BLaER1 treated with 17β-estradiol and CSF1 and Interleukin-3, amounts not matched to agents 10 nM and 100 nM (cell line): ENCODE measurements around the gene FDCSP.

ENCODE experiments used
- H3K27ac ChIP-seq, 11 experiments: shearing (Covaris generic); formaldehyde crosslinking; 2 replicates each; pipeline ENCODE4 v1.8.1; 2022
- H3K27me3 ChIP-seq, 11 experiments: shearing (Covaris generic); formaldehyde crosslinking; 2 replicates each; pipeline ENCODE4 v1.8.1; 2022
- H3K36me3 ChIP-seq, 11 experiments: shearing (Covaris generic); formaldehyde crosslinking; 2 replicates each; pipeline ENCODE4 v1.8.1; 2022
- H3K4me1 ChIP-seq, 10 experiments: shearing (Covaris generic); formaldehyde crosslinking; 2 replicates each; pipeline ENCODE4 v1.8.1; 2022
- H3K4me2 ChIP-seq, 11 experiments: shearing (Covaris generic); formaldehyde crosslinking; 2 replicates each; pipeline ENCODE4 v1.8.1; 2022
- H3K4me3 ChIP-seq, 10 experiments: shearing (Covaris generic); formaldehyde crosslinking; 2 replicates each; pipeline ENCODE4 v1.8.1; 2022
- H3K9ac ChIP-seq, 11 experiments: shearing (Covaris generic); formaldehyde crosslinking; 2 replicates each; pipeline ENCODE4 v1.8.1; 2022
- H3K9me3 ChIP-seq, 11 experiments: shearing (Covaris generic); formaldehyde crosslinking; replicated peaks in 1 of 11; 2 replicates each; pipeline ENCODE4 v1.8.1; 2022
- H4K20me1 ChIP-seq, 11 experiments: shearing (Covaris generic); formaldehyde crosslinking; 2 replicates each; pipeline ENCODE4 v1.8.1; 2022
- Cebpa-rat ChIP-seq, 11 experiments: shearing (Covaris generic); IDR thresholded peaks; 2 replicates each; pipeline ENCODE4 v1.8.1; 2022

The FDCSP gene

DNA sequence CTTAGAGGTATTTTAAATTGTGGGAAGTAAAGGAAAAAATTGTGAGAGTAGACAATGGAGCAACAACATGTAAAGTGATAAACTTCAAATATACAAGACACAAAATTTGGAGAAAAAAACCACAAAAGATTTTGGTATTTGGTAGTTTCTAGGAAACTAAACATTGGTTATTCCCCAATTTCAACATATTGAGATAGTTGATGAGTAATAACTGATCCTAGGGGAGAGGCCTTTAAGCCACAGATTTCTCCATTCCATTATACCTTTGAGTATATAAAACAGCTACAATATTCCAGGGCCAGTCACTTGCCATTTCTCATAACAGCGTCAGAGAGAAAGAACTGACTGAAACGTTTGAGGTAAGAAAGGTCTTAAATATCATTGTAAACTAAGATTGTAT, at the start of gene FDCSP:
Gene FDCSP (plus strand): TSS at position 301 of the 400 bp plus-strand sequence. CDS start 5,071 bp downstream, outside the sequence.
- Histone ChIP-seq H3K4me1 (no peaks in the 10 kb centered on the region), H4K20me1 (no peaks in the 10 kb centered on the region), H3K9me3 (no peaks in the 10 kb centered on the region), H3K4me2 (no peak within 1 kb of the TSS), H3K4me3 (no peak within 1 kb of the TSS), H3K27ac (no peak within 1 kb of the TSS), H3K9ac (no peak within 1 kb of the TSS), H3K27me3 (no peaks in the 10 kb centered on the region), H3K36me3 (no peaks in the 10 kb centered on the region)
- no peak for TF ChIP-seq Cebpa-rat (IDR thresholded peaks at IDR 0.05)

DNA sequence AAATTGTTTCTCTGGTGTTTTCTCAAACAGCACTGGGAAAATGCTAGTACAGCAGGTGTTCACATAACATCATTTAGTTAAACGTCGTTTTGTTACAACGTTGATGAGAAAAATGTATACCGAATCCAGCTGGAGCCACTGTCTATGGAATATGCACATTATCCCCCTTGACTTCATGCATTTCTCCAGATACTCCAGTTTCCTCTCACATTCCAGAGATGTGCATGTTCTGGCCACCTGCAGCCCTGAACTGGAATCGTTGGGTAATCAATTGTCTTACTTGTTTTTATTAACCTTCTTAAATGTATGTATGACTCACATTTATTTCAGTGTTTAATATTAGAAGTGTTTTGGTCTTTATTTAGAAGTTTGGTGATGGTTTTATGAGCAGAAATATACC, 48.8 kb upstream of the FDCSP start:
- TF ChIP-seq Cebpa-rat (IDR thresholded peaks at IDR 0.05), result no peak
- Histone ChIP-seq H3K36me3 (no peaks in the 10 kb centered on the region), H3K27ac (no peak overlapping the region), H3K9ac (no peak overlapping the region), H3K4me3 (no peak overlapping the region), H3K9me3 (no peaks in the 10 kb centered on the region), H3K4me2 (no peak overlapping the region), H3K27me3 (no peaks in the 10 kb centered on the region), H3K4me1 (no peaks in the 10 kb centered on the region), H4K20me1 (no peaks in the 10 kb centered on the region)

DNA sequence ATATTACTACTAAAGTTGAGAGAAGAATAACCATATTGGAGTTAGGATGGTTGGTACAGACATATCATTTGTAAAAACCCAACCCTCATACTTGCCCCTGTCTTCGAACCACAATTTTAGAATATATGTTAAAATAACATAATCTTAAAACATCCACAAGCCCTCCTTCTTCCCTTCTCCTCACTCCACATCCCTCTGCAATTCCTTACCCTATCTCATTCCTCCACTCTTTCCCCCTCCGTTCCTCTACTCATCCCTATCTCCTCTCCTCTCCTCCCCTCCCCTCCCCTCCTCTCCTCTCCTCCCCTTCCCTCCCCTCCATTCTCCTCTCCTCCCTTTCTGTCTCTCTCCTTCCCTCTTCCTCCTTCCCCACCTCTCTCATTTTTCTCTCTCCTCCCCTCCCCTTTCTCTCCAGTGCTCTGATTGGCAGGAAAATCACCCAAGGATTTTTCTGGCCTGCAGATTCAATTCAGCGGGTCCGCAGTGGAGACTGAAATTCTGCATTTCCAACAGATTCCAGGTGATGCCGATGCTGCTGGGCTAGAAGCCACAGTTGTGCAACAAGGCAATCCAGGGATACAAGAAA, 47.8 kb upstream of the FDCSP start:
- Histone ChIP-seq H3K4me1 (no peaks in the 10 kb centered on the region), H3K27me3 (no peaks in the 10 kb centered on the region), H3K36me3 (no peaks in the 10 kb centered on the region), H3K9me3 (no peaks in the 10 kb centered on the region), H3K4me2 (no peak overlapping the region), H3K4me3 (no peak overlapping the region), H3K27ac (no peak overlapping the region), H4K20me1 (no peaks in the 10 kb centered on the region), H3K9ac (no peak overlapping the region)
- TF ChIP-seq Cebpa-rat (IDR thresholded peaks at IDR 0.05), result no peak

DNA sequence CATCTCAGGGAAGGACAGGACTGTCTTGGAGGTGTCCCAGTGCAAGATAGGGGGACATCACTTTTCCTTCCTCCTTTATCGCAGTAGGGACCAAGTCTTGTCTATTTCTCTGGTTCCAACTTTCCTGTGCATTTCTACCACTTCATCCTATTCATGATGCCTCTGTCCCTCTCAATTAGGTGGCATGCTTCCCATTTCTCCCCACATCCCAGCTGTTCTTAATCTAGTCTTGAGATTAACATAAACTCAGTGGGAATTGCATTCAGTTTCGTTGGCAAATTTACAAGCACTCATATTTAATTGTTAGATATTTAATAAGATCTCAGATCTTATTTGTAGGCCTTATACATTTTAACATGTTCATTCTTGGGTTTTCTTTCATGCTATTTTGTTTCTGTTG, 46.1 kb upstream of the FDCSP start:
- Histone ChIP-seq H3K36me3 (no peaks in the 10 kb centered on the region), H3K4me1 (no peaks in the 10 kb centered on the region), H3K9ac (no peak overlapping the region), H3K4me3 (no peak overlapping the region), H3K27me3 (no peaks in the 10 kb centered on the region), H3K27ac (no peak overlapping the region), H3K9me3 (no peaks in the 10 kb centered on the region), H3K4me2 (no peak overlapping the region), H4K20me1 (no peaks in the 10 kb centered on the region)
- no peak for TF ChIP-seq Cebpa-rat (IDR thresholded peaks at IDR 0.05)

DNA sequence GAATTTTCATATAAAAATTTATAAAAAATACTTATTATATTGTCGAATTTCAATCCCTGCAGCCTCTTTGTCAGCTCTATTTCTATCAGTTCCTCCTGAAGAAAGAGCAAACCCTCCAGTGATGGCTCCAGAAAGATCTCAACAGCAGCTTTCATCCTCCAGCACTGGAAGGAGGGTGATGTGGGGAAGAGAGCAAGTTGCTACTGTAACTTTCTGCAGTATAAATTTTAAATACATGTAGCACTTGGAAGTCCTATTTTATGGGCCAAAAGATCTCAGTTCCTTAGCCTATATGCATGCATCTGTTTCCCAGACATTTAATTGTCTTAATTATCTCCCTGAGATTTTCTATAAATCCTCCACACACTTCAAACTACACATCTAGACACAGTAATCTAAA, 44.1 kb upstream of the FDCSP start:
- Histone ChIP-seq H3K4me3 (no peak overlapping the region), H3K4me1 (no peaks in the 10 kb centered on the region), H3K36me3 (no peaks in the 10 kb centered on the region), H3K27ac (no peak overlapping the region), H3K9me3 (no peaks in the 10 kb centered on the region), H3K4me2 (no peak overlapping the region), H4K20me1 (no peaks in the 10 kb centered on the region), H3K27me3 (no peaks in the 10 kb centered on the region), H3K9ac (no peak overlapping the region)
- no peak for TF ChIP-seq Cebpa-rat (IDR thresholded peaks at IDR 0.05)

DNA sequence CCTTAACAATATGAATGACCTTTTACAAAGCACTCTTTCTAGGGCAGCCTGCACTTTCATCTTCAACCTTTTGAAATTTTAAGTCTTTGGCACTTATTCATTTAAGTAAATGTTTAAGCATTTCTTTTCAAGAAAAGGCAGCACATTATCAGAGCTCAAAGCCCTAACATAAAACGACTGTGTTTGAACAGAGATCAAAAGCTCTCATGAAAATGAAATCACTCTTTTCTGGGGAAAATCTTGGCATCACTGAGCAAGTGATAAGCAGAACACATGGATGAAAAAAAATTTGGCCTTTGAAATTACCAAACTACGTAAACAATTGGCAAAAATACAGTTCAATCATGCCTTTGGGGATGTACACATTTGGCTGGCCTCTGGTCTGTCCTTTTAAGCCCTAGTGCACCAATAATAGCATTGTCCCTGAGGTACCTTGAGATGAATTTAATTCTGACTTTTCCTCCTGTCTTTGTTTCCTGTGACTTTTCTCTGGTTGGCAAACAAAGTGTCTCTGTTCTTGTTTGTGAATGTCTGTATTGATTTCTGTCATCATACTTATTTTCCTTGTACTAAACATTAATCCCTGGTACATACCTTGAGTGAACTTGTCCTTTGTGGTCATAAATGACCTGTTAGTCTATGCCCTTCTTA, 43.3 kb upstream of the FDCSP start:
- no peak overlapping the region for H3K4me3 ChIP-seq
- H3K27me3 ChIP-seq, result no peaks in the 10 kb centered on the region
- no peak overlapping the region for H3K9ac ChIP-seq
- H3K27ac ChIP-seq, result no peak overlapping the region
- H4K20me1 ChIP-seq, result no peaks in the 10 kb centered on the region
- TF ChIP-seq Cebpa-rat (IDR thresholded peaks at IDR 0.05), result no peak
- no peaks in the 10 kb centered on the region for H3K36me3 ChIP-seq
- no peaks in the 10 kb centered on the region for H3K4me1 ChIP-seq
- no peak overlapping the region for H3K4me2 ChIP-seq
- H3K9me3 ChIP-seq, result no peaks in the 10 kb centered on the region

DNA sequence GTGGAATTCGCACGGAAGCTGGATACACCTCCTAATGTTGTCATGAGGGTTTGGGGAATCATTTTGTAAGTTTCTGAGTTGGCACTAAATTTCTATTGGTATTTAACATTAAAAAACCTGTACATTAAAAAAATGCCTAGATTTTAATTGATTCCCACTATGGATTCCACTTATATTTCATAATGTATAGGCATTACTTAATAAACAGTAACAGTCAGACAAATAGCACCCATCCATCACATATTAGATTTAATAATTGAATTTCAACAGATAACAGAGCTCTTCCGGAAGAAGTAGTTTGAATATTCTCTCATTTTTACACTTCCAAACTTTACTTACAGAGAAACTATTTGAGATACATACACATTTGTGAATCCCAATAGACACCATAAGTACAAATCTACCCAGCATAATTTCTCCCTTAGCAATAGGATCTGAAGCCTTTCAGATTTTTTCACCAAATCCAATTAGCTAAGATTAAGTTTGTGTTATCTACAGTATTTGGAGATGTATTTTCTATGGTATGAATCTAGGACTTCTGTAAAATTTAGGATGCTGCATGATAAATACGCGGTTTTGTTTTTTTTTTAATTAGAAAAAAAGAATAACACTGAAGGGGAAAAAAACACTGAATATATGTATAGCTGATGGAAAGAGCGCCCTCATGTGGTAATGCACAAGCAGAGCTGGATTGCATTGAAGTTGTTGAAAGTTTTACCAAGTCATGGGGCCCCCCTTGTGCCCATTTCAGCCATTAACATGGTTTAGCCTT, 42.6 kb upstream of the FDCSP start:
- H3K9me3 ChIP-seq, result no peaks in the 10 kb centered on the region
- H3K4me2 ChIP-seq, result no peak overlapping the region
- H3K27me3 ChIP-seq, result no peaks in the 10 kb centered on the region
- H3K9ac ChIP-seq, result no peak overlapping the region
- TF ChIP-seq Cebpa-rat (IDR thresholded peaks at IDR 0.05), result no peak
- H3K36me3 ChIP-seq, result no peaks in the 10 kb centered on the region
- H3K27ac ChIP-seq, result no peak overlapping the region
- no peaks in the 10 kb centered on the region for H4K20me1 ChIP-seq
- H3K4me1 ChIP-seq, result no peaks in the 10 kb centered on the region
- no peak overlapping the region for H3K4me3 ChIP-seq

DNA sequence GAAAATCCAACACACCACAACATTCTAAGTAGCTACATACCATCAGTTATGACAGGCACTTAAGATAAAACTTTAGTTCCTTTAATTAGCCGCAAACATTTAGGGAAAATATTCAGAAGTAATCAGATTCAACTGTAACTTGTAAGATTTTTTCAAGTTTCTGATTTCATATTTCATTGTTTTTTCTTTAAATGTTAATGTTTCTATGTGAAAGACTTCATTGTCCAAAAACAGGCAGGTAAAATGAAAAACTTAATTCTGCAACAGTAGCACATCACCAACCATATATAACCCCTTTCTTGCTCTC, 42.0 kb upstream of the FDCSP start:
- H3K27ac ChIP-seq, result no peak overlapping the region
- no peaks in the 10 kb centered on the region for H4K20me1 ChIP-seq
- no peak overlapping the region for H3K4me2 ChIP-seq
- H3K9me3 ChIP-seq, result no peaks in the 10 kb centered on the region
- no peaks in the 10 kb centered on the region for H3K4me1 ChIP-seq
- no peaks in the 10 kb centered on the region for H3K27me3 ChIP-seq
- H3K9ac ChIP-seq, result no peak overlapping the region
- no peaks in the 10 kb centered on the region for H3K36me3 ChIP-seq
- TF ChIP-seq Cebpa-rat (IDR thresholded peaks at IDR 0.05), result no peak
- no peak overlapping the region for H3K4me3 ChIP-seq

DNA sequence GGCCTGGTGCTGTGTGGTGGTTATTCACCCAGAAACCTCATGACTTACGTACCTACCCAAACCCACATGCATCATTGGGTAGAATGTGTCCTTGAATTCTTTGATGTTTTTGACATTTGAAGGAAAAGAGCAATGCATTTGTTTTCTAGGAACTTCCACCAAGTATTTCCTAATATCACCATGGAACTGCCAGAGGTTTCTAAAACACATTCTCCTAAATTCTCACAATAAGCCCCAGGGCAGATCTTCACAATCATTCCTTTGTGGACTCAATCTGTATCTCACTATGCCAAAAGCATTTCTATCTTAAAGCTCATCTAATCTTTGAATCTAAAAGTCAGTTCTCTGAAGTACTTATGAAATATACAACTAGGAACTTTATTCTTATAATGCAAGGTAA, 38.7 kb upstream of the FDCSP start:
- Histone ChIP-seq H4K20me1 (no peaks in the 10 kb centered on the region), H3K4me1 (no peaks in the 10 kb centered on the region), H3K4me3 (no peak overlapping the region), H3K9ac (no peak overlapping the region), H3K27me3 (no peaks in the 10 kb centered on the region), H3K4me2 (no peak overlapping the region), H3K27ac (no peak overlapping the region), H3K9me3 (no peaks in the 10 kb centered on the region), H3K36me3 (no peaks in the 10 kb centered on the region)
- no peak for TF ChIP-seq Cebpa-rat (IDR thresholded peaks at IDR 0.05)

DNA sequence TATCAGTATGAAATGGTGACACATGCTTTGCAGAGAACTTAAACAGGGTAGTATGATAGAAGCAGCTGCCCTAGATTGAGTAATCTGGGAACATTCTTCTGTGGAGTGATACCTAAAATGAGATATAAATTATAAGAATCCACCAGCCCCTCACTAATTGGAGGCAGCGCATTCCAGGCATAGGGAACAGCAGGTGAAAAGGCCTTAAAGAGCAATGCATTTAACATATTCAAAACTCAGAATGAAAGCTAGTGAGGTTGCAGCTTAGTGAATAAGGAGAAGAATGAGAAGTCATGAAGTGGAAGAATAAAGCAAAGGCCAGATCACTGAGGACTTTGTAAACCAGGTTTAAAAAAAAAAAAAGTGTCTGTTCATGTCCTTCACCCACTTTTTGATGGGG, 35.3 kb upstream of the FDCSP start:
- no peaks in the 10 kb centered on the region for H4K20me1 ChIP-seq
- H3K4me1 ChIP-seq, result no peaks in the 10 kb centered on the region
- no peaks in the 10 kb centered on the region for H3K27me3 ChIP-seq
- H3K27ac ChIP-seq, result no peak overlapping the region
- TF ChIP-seq Cebpa-rat (IDR thresholded peaks at IDR 0.05), result no peak
- no peaks in the 10 kb centered on the region for H3K9me3 ChIP-seq
- H3K9ac ChIP-seq, result no peak overlapping the region
- no peaks in the 10 kb centered on the region for H3K36me3 ChIP-seq
- H3K4me2 ChIP-seq, result no peak overlapping the region
- H3K4me3 ChIP-seq, result no peak overlapping the region
